ENCODE measurements around the gene TMA16.
"Not testable (repeated sequence)": the region's sequence is repeated elsewhere in the genome, so short reads cannot be mapped to it uniquely, and the experiment has no call there.

Gene TMA16

GRCh38 chr4:163523791-163524365 lies 29.4 kb downstream of the TMA16 start:
- DNase-seq: peak; percentile 5

GRCh38 chr4:163525982-163526381 lies 31.5 kb downstream of the TMA16 start:
- no peak for DNase-seq

GRCh38 chr4:163527172-163527571 lies 32.7 kb downstream of the TMA16 start:
- no peak for DNase-seq

GRCh38 chr4:163528653-163529052 lies 34.2 kb downstream of the TMA16 start:
- no peak for DNase-seq

- no peak for DNase-seq
Measured at GRCh38 chr4:163534056-163534455, 39.6 kb downstream of the TMA16 start.

- no peak for DNase-seq
Measured at GRCh38 chr4:163535657-163536056, 41.2 kb downstream of the TMA16 start.

GRCh38 chr4:163536091-163536490 lies 41.6 kb downstream of the TMA16 start:
- no peak for DNase-seq

- no peak for DNase-seq
Measured at GRCh38 chr4:163537114-163537513, 42.6 kb downstream of the TMA16 start.

- not testable (repeated sequence) for DNase-seq
Measured at GRCh38 chr4:163538820-163539219, 44.3 kb downstream of the TMA16 start.

GRCh38 chr4:163540448-163540847 lies 46.0 kb downstream of the TMA16 start:
- no peak for DNase-seq

GRCh38 chr4:163540977-163541376 lies 46.5 kb downstream of the TMA16 start:
- DNase-seq: peak; percentile 66

- peak; percentile 56 for DNase-seq
Measured at GRCh38 chr4:163542275-163542674, 47.8 kb downstream of the TMA16 start.

GRCh38 chr4:163544407-163545038 lies 50.0 kb downstream of the TMA16 start:
- peak; percentile 46 for DNase-seq

GRCh38 chr4:163548481-163549243 lies 54.2 kb downstream of the TMA16 start:
- DNase-seq: peak; percentile 42

GRCh38 chr4:163550869-163551267 lies 56.4 kb downstream of the TMA16 start:
- DNase-seq: no peak

GRCh38 chr4:163553146-163553545 lies 58.7 kb downstream of the TMA16 start:
- DNase-seq: no peak

- peak; percentile 18 for DNase-seq
Measured at GRCh38 chr4:163554870-163555465, 60.5 kb downstream of the TMA16 start.

- DNase-seq: no peak
Measured at GRCh38 chr4:163556177-163556576, 61.7 kb downstream of the TMA16 start.

- DNase-seq: no peak
Measured at GRCh38 chr4:163556650-163557391, 62.3 kb downstream of the TMA16 start.

GRCh38 chr4:163558539-163559044 lies 64.1 kb downstream of the TMA16 start:
- DNase-seq: no peak

GRCh38 chr4:163562496-163562895 lies 68.0 kb downstream of the TMA16 start:
- DNase-seq: no peak

- DNase-seq: no peak
Measured at GRCh38 chr4:163563592-163563991, 69.1 kb downstream of the TMA16 start.

- no peak for DNase-seq
Measured at GRCh38 chr4:163564221-163564720, 69.8 kb downstream of the TMA16 start.
